Smooth muscle cell (in vitro differentiated cells): ENCODE measurements around the gene ADGRF5. TPM values are rescaled to one million over a fixed set of nuclear protein-coding genes. Genes with fewer than 3 reads are reported as not detected.

Experiments used
- DNase-seq: peaks from one replicate; lab custom pipeline; 2025; ENCODE audit not compliant: unreplicated experiment; lab: John Stamatoyannopoulos, UW
- H2AFZ ChIP-seq: fragments of 200-600 bp; sonication (generic); 2 replicates; pipeline ENCODE4 v1.6.0; 2016; ENCODE audit warnings: antibody characterized with exemption, low read depth, mild to moderate bottlenecking
- H3F3A ChIP-seq: fragments of 200-600 bp; sonication (generic); 2 replicates; pipeline ENCODE4 v1.6.0; 2017; ENCODE audit warnings: antibody characterized with exemption, low read depth
- H3K27ac ChIP-seq: fragments of 200-600 bp; sonication (generic); 2 replicates; pipeline ENCODE4 v1.5.1; 2016; ENCODE audit warnings: low read depth, mild to moderate bottlenecking
- H3K27me3 ChIP-seq: fragments of 200-600 bp; sonication (generic); 2 replicates; pipeline ENCODE4 v1.6.1; 2016; ENCODE audit warnings: low read depth, mild to moderate bottlenecking
- H3K36me3 ChIP-seq: fragments of 200-600 bp; sonication (generic); 2 replicates; pipeline ENCODE4 v1.5.1; 2016; ENCODE audit warnings: low read depth
- H3K4me1 ChIP-seq: fragments of 200-600 bp; sonication (generic); 2 replicates; pipeline ENCODE4 v1.5.1; 2016; ENCODE audit warnings: low read depth
- H3K4me2 ChIP-seq: fragments of 200-600 bp; sonication (generic); 2 replicates; pipeline ENCODE4 v1.6.0; 2016; ENCODE audit warnings: mild to moderate bottlenecking
- H3K4me3 ChIP-seq: fragments of 200-600 bp; sonication (generic); 2 replicates; pipeline ENCODE4 v1.5.1; 2016; ENCODE audit warnings: mild to moderate bottlenecking
- H3K79me2 ChIP-seq: fragments of 200-600 bp; sonication (generic); 2 replicates; pipeline ENCODE4 v1.6.0; 2016; ENCODE audit warnings: low read depth, mild to moderate bottlenecking
- H3K9ac ChIP-seq: fragments of 200-600 bp; sonication (generic); 2 replicates; pipeline ENCODE4 v1.6.0; 2016; ENCODE audit warnings: low read depth
- H3K9me3 ChIP-seq: fragments of 200-600 bp; sonication (generic); replicated peaks from 2 replicates; pipeline ENCODE4 v1.5.1; 2016; ENCODE audit warnings: low read depth
- H4K20me1 ChIP-seq: fragments of 200-600 bp; sonication (generic); 2 replicates; pipeline ENCODE4 v1.6.0; 2016; ENCODE audit warnings: low read depth
- CTCF ChIP-seq: fragments of 200-600 bp; sonication (generic); IDR thresholded peaks from 2 replicates; pipeline ENCODE4 v1.5.1; 2017; ENCODE audit warnings: borderline replicate concordance, mild to moderate bottlenecking, antibody characterized with exemption; ENCODE audit not compliant: insufficient read depth, poor library complexity, severe bottlenecking
- WGBS: methylation state at CpG from one replicate; pipeline ENCODE4 v1.1.7; 2016; ENCODE audit warnings: low lambda C conversion rate; 5-methylcytosine and 5-hydroxymethylcytosine counted together
- polyA plus RNA-seq: library from polyadenylated mRNA; unstranded; fragments of >200 nt; fragmentation: Nextera tagmentation; extraction: Ambion mirVana; gene quantifications from 2 replicates; pipeline ENCODE4 v1.2.1, GENCODE V29; 2016
- total RNA-seq: library from RNA; depleted of rRNA; stranded (reverse); fragments of >200 nt; gene quantifications from 2 replicates; pipeline ENCODE4 v1.2.3, GENCODE V29; 2014

ADGRF5 gene
- total and polyA plus RNA-seq, 2 experiments from 2014 or later, result 0.13 TPM; not detected in 1

GRCh38 chr6:46867411-46867810, 54.3 kb downstream of the ADGRF5 start:
- 77% methylated on average over 5 of the region's 5 CpGs for whole genome bisulfite sequencing
- no peaks in the 10 kb centered on the region for H3K36me3 ChIP-seq
- DNase-seq, result no peak
- no peak overlapping the region for H3K27ac ChIP-seq
- TF ChIP-seq CTCF, result no peak
- no peaks in the 10 kb centered on the region for H3F3A ChIP-seq
- H3K9ac ChIP-seq, result no peak overlapping the region
- H4K20me1 ChIP-seq, result no peaks in the 10 kb centered on the region
- H3K4me1 ChIP-seq, result no peaks in the 10 kb centered on the region
- no peak overlapping the region for H3K4me3 ChIP-seq
- no peaks in the 10 kb centered on the region for H3K9me3 ChIP-seq
- H2AFZ ChIP-seq, result no peak overlapping the region
- no peaks in the 10 kb centered on the region for H3K27me3 ChIP-seq
- no peak overlapping the region for H3K4me2 ChIP-seq
- no peaks in the 10 kb centered on the region for H3K79me2 ChIP-seq

- H3K27me3 ChIP-seq, result no peaks in the 10 kb centered on the region
- H2AFZ ChIP-seq, result no peak overlapping the region
- H3K36me3 ChIP-seq, result no peaks in the 10 kb centered on the region
- no peak overlapping the region for H3K27ac ChIP-seq
- no peaks in the 10 kb centered on the region for H3K79me2 ChIP-seq
- H3K9ac ChIP-seq, result no peak overlapping the region
- no peaks in the 10 kb centered on the region for H3K4me1 ChIP-seq
- no peak for DNase-seq
- no peak for TF ChIP-seq CTCF
- no peak overlapping the region for H3K4me3 ChIP-seq
- H3K4me2 ChIP-seq, result no peak overlapping the region
- no peaks in the 10 kb centered on the region for H3K9me3 ChIP-seq
- H4K20me1 ChIP-seq, result no peaks in the 10 kb centered on the region
- no peaks in the 10 kb centered on the region for H3F3A ChIP-seq
- WGBS, result 88% methylated on average over 2 of the region's 2 CpGs
Measured at GRCh38 chr6:46865221-46865620, 56.5 kb downstream of the ADGRF5 start.

- Histone ChIP-seq H3K9ac (no peak overlapping the region), H3K79me2 (no peaks in the 10 kb centered on the region), H3K4me1 (no peaks in the 10 kb centered on the region), H3K4me2 (no peak overlapping the region), H3K27ac (no peak overlapping the region), H3K9me3 (no peaks in the 10 kb centered on the region), H3K27me3 (no peaks in the 10 kb centered on the region), H3F3A (no peaks in the 10 kb centered on the region), H2AFZ (no peak overlapping the region), H4K20me1 (no peaks in the 10 kb centered on the region), H3K36me3 (no peaks in the 10 kb centered on the region), H3K4me3 (no peak overlapping the region)
- TF ChIP-seq CTCF, result no peak
- no peak for DNase-seq
- WGBS, result 91% methylated on average over 3 of the region's 3 CpGs
Measured at GRCh38 chr6:46863791-46864190, 57.9 kb downstream of the ADGRF5 start.

- no peak for TF ChIP-seq CTCF
- no peaks in the 10 kb centered on the region for H3K4me1 ChIP-seq
- H3K36me3 ChIP-seq, result no peaks in the 10 kb centered on the region
- no peak overlapping the region for H3K9ac ChIP-seq
- H4K20me1 ChIP-seq, result no peaks in the 10 kb centered on the region
- no peak overlapping the region for H3K4me2 ChIP-seq
- no peaks in the 10 kb centered on the region for H3K79me2 ChIP-seq
- no peak overlapping the region for H2AFZ ChIP-seq
- DNase-seq, result no peak
- H3K27me3 ChIP-seq, result no peaks in the 10 kb centered on the region
- no peak overlapping the region for H3K4me3 ChIP-seq
- WGBS, result 84% methylated on average over 2 of the region's 2 CpGs
- H3K27ac ChIP-seq, result no peak overlapping the region
- H3F3A ChIP-seq, result no peaks in the 10 kb centered on the region
- H3K9me3 ChIP-seq, result no peaks in the 10 kb centered on the region
Measured at GRCh38 chr6:46862381-46862780, 59.4 kb downstream of the ADGRF5 start.
